Measurements from ENCODE around the gene POPDC2.

DNA sequence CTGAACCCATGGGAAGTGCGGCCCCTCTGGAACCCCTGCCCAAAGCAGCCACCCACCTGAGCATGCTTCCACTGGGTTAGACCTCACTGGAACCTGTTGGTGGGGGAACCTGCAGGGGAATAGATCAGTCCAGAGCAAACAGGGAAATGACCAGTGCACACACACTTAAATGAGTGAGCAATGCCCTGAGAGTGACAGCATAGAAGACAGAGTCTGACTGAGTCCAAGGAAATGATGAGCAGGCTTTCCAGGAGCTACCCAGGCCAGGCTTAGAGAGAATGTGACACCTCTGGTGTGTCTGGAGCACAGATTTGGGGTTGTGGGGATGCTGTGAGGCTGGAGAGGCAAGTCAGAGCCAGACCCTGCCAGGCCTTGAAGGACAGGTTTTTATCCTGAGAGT, 34.2 kb downstream of the POPDC2 start:
- no peak for TF ChIP-seq EZH2 (IDR thresholded peaks at IDR 0.05; ENCODE audit: insufficient read depth, poor library complexity, severe bottlenecking)
- no peak for TF ChIP-seq EZH2phosphoT487 (IDR thresholded peaks at IDR 0.05; ENCODE audit: insufficient read depth, low read depth)

Measured in GM23248 (cell line).